K562 (cell line): ENCODE measurements around the gene ASXL2. TPM values are rescaled to one million over a fixed set of nuclear protein-coding genes. Genes with fewer than 3 reads are reported as not detected.

Source experiments
- ARID1B ChIP-seq: fragments of 450-650 bp; IDR thresholded peaks from 2 replicates; pipeline ENCODE4 v1.6.1; 2016; ENCODE audit warnings: antibody characterized with exemption, mild to moderate bottlenecking, inconsistent platforms
- EZH2 ChIP-seq: IDR thresholded peaks from 2 replicates; pipeline ENCODE4 v1.6.1; 2012; ENCODE audit warnings: low read depth, mild to moderate bottlenecking, inconsistent platforms, low read length, borderline replicate concordance
- GTF3C2 ChIP-seq: IDR thresholded peaks from 3 replicates; pipeline ENCODE4 v1.6.1; 2011; ENCODE audit warnings: borderline replicate concordance, mild to moderate bottlenecking, moderate library complexity; ENCODE audit not compliant: insufficient read length; ENCODE audit errors: extremely low read depth
- MAFK ChIP-seq: IDR thresholded peaks from 2 replicates; pipeline ENCODE4 v1.6.1; 2011; ENCODE audit warnings: low read length, improper control_type of control experiment
- MCM2 ChIP-seq: fragments of 450-650 bp; IDR thresholded peaks from 2 replicates; pipeline ENCODE4 v1.6.1; 2017; ENCODE audit warnings: low read depth, mild to moderate bottlenecking
- MGA ChIP-seq: fragments of 450-650 bp; IDR thresholded peaks from 2 replicates; pipeline ENCODE4 v1.6.1; 2016; ENCODE audit warnings: mild to moderate bottlenecking, moderate library complexity
- OTX1 ChIP-seq: fragments of 450-650 bp; formaldehyde crosslinking; IDR thresholded peaks from 2 replicates; pipeline ENCODE4 v1.4.0; 2022; ENCODE audit warnings: mild to moderate bottlenecking
- ZC3H4 ChIP-seq: sonication (generic); formaldehyde crosslinking; IDR thresholded peaks from 2 replicates; pipeline ENCODE4 v1.9.0; 2021; ENCODE audit warnings: missing genetic modification reagents, borderline replicate concordance
- ZNF347 ChIP-seq: fragments of 450-650 bp; formaldehyde crosslinking; IDR thresholded peaks from 2 replicates; pipeline ENCODE4 v1.4.0; 2020; ENCODE audit warnings: low read depth, mild to moderate bottlenecking, moderate library complexity
- ZNF699 ChIP-seq: fragments of 250-450 bp; sonication (Bioruptor Pico); IDR thresholded peaks from 2 replicates; pipeline ENCODE4 v1.8.0; 2021; ENCODE audit warnings: mild to moderate bottlenecking, moderate library complexity; ENCODE audit not compliant: insufficient replicate concordance
- ZNF830 ChIP-seq: fragments of 250-450 bp; sonication (Bioruptor Pico); IDR thresholded peaks from 2 replicates; pipeline ENCODE4 v1.5.0; 2021; ENCODE audit warnings: mild to moderate bottlenecking
- polyA plus RNA-seq, 8 experiments: library from polyadenylated mRNA; depleted of rRNA in 4 of 8; stranded (reverse) in 5 of 8; unstranded in 3 of 8; fragments of >200 nt; fragmentation: Nextera tagmentation in 2 of 8; fragmentation: Illumina TruSeq in 1 of 8; extraction: Ambion mirVana in 2 of 8; extraction: Trizol in 1 of 8; gene quantifications; 2 replicates each; pipeline versions ENCODE4 v1.2.1 to v1.2.3, GENCODE V29; 2011 to 2014; ENCODE audit warnings: inconsistent platforms in 1 of 8, missing spikeins in 1 of 8
- total RNA-seq, 7 experiments: library from RNA; depleted of rRNA in 6 of 7; stranded (reverse); fragments of >200 nt in 6 of 7; fragmentation: Illumina TruSeq in 2 of 7; extraction: Trizol in 2 of 7; gene quantifications; 2 replicates each; pipeline versions ENCODE4 v1.2.1 to v1.2.3, GENCODE V29; 2011 to 2021; ENCODE audit warnings: low replicate concordance in 1 of 7

The ASXL2 gene
- total and polyA plus RNA-seq, 9 of the 15 experiments (the other 6 are each of a cell fraction or from before 2014, with no cell fraction given), result 2.2 to 25.9 (median 9.0) TPM

GRCh38 chr2:25831746-25832449 is 46.4 kb downstream of the ASXL2 start (continued):
- TF ChIP-seq MGA (no peak), MAFK (no peak), ZC3H4 (CRISPR knock-in tag) (no peak), GTF3C2 (no peak), EZH2 (no peak), ZNF830 (CRISPR knock-in tag) (no peak), ZNF347 (CRISPR knock-in tag) (no peak), OTX1 (no peak), MCM2 (no peak), ARID1B (no peak), ZNF699 (no peak)
